NCI-H2107 treated with DMSO at 0.1 percent for 48 hours (cell line): Measurements from ENCODE around the gene RPA1.
"Not testable (repeated sequence)": the region's sequence is repeated elsewhere in the genome, so short reads cannot be mapped to it uniquely, and the experiment has no call there.

Experiments
- DNase-seq: peaks from one replicate; lab custom pipeline; 2025; ENCODE audit not compliant: unreplicated experiment; lab: John Stamatoyannopoulos, UW

The RPA1 gene

DNA sequence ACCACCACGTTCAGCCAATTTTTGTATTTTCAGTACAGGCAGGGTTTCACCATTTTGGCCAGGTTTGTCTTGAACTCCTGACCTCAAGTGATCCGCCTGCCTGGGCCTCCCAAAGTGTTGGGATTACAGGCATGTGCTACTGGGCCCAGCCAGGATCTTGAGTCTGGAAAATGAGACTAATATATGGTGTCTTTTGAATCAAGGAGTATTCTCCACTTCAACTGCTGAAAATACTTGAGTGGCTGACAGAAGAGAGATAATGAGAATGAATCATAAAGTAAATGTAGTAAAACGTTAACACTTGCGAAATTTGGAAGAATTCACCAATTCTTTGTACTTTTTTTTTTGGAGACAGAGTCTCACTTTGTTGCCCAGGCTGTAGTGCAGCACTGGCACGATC, 16.7 kb upstream of the RPA1 start:
- DNase-seq: no peak

GRCh38 chr17:1820528-1821252, 9.1 kb upstream of the RPA1 start:
- no peak for DNase-seq

- no peak for DNase-seq
Measured at GRCh38 chr17:1829216-1829591, 601 bp upstream of the RPA1 start.

- DNase-seq: no peak
Measured at GRCh38 chr17:1830288-1830687, 483 bp downstream of the RPA1 start.

DNA sequence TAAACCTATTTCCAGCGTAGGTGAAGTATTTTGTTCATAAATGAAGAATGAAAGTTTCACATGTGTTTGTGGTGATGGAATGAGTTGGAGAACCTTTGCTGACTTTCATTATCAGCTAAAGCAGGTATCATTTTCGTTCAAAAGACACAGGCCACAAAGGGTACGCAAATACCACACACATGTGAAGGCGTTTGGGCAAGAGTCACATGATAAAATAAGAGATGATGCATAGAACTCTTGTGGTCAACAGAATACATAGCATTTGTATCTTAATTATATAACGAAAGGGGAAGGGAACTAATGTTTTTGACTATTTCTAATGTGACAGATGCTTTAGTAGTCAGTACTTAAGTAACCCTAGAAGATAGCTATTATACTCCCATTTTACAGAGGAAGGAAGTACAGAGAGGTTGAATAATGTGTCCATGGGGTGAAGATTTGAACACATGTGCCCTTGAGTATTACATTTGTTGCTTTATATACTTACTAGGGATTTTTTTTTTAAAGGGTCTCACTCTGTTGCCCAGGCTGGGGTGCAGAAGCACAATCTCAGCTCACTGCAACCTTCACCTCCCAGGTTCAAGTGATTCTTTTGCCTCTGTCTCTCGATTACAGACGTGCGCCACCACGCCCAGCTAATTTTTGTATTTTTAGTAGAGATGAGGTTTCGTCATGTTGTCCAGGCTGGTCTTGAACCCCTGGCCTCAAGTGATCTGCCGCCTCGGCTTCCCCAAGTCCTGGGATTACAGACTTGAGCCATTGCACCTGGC, 4.8 kb downstream of the RPA1 start:
- DNase-seq: no peak

DNA sequence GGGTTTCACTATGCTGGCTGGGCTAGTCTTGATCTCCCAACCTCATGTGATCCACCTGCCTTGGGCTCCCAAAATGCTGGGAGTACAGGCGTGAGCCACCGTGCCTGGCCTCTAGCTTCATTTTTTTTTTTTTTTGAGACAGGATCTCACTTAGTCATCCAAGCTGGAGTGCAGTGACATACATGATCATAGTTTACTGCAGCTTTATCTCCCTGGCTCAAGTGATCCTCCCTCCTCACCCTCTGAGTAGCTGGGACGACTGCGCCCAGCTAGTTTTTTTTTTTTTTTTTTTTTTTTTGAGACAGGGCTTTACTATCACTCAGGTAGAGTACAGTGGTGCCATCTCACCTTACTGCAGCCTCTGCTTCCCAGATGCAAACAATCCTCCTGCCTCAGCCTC, 9.7 kb downstream of the RPA1 start:
- DNase-seq: no peak

DNA sequence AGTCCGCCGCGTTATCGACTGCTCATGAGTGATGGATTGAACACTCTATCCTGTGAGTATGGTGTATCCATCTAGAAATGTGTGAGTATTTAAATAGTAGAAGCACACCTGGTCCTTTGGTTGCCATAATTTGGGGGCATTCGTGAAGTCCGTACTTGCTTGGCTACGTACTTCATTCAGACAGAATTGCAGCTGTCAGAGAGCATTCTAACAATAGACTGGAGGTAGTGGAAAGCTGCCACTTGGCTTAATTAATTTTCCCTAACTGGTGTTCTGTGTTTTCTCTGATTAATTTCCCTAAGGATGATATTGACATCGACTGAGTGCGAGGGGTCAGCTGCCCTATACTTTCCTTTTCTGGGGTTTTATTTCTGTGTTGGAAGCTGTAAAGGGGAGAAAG, 14.1 kb downstream of the RPA1 start:
- DNase-seq: no peak

DNA sequence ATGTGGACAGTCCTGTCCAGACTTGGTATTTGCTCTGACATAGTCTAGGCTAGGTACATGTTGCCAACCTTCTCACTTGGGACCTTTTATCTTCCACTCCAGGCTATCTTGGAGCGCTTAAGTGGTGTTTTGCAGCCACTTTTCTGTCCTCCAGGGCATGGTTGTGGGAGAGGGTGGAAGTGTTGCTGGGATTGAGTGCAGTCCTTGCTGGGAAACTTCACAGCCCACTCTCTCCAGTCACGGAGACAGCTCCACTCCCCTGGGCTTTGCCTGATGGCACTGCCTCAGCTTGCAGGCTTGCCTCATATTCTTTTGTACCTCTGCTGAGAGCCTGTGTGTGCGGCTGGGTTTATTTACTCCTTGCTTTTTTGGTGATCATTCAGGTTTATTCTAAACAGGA, 17.4 kb downstream of the RPA1 start:
- DNase-seq: no peak

DNA sequence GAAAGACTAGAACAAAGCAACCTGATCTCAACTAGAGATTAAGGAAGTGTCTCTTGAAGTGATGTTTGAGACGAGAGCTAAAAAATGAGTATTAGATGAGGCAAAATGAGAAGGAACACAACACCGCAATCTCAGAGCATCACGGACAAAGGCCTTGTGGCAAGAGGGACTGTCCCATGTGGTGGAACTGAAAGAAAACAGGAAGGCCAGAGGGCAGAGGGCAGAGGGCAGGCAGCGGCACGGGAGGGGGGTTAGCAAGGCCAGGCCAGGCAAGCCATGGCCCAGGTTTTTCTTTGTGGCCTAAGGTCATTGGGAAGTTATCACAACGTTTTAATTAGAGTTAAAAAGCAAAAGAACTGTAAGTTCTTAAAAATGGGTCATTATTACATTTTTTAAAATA, 22.5 kb downstream of the RPA1 start:
- no peak for DNase-seq

GRCh38 chr17:1853698-1854097, 23.9 kb downstream of the RPA1 start:
- DNase-seq: no peak

DNA sequence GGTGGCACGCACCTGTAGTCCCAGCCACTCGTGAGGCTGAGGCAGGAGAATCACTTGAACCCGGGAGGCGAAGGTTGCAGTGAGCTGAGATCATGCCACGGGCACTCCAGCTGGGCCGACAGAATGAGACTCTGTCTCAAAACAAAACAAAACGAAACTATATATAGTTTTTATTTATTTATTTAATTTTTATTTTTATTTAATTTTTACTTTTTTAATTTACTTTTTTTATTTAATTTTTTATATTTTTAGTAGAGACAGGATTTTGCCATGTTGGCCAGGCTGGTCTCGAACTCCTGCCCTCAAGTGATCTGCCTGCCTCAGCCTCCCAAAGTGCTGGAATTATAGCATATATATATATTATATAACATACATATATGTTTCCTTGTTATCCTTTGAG, 26.7 kb downstream of the RPA1 start:
- not testable (repeated sequence) for DNase-seq

- DNase-seq: no peak
Measured at GRCh38 chr17:1860978-1861377, 31.2 kb downstream of the RPA1 start.

DNA sequence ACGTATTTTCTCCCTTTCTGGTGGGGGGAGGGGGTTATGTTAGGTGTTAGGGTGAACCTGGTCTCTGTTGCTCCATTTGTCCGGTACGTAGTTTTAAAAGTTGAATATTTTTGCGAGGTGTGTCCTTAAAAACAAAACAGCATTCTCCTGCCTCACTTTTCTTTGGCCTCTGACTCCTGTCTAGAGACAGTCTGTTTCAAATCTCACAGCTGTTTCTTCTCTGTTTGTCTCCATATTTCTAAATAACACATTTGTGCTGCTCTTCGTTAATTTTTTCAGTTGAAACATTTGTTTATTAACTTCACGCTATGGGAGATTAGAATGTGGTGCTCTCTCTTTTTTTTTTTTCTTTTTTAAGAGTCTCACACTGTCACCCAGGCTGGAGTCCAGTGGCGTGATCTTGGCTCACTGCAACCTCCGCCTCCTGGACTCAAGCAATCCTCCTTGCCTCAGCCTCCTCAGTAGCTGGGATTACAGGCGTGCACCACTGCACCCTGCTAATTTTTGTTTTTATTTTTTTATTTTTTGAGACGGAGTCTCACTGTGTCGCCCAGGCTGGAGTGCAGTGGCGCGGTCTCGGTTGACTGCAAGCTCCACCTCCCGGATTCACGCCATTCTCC, 31.7 kb downstream of the RPA1 start:
- DNase-seq: no peak

DNA sequence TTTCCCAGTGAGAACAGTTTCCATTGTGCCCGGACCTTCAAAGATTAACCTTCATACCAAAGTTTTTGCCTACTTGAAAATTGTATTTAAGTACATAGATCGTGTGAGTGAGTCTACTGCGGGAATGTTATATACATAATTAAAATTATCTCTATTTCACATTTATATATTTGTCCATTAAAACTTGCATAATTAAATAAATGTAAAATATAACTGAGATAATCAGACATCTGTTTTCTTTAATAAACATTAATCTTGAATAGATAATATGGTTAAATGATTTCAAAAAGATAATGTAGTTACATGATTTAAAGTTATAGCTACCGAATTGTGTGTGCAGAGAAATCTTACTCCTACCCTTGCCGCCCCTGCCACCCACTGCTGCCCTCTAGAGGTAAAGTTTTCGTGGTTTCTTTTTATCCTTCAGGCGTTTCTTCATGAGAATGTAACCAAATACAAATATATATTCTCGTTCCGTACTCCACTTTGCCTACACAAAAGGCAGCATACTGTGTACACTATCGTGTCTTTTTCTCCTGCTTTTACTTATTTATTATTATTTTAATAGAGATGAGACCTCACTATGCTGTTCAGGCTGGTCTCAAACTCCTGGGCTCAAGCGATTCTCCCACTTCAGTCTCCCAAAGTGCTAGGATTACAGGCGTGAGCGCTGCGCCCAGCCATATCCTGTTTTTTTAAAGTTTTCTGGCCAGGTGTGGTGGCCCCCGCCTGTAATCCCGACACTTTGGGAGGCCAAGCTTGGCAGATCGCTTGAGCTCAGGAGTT, 35.6 kb downstream of the RPA1 start:
- no peak for DNase-seq

GRCh38 chr17:1867307-1867706, 37.5 kb downstream of the RPA1 start:
- no peak for DNase-seq

- no peak for DNase-seq
Measured at GRCh38 chr17:1868090-1868489, 38.3 kb downstream of the RPA1 start.

- no peak for DNase-seq
Measured at GRCh38 chr17:1870592-1870991, 40.8 kb downstream of the RPA1 start.

GRCh38 chr17:1871756-1872155, 42.0 kb downstream of the RPA1 start:
- DNase-seq: no peak

DNA sequence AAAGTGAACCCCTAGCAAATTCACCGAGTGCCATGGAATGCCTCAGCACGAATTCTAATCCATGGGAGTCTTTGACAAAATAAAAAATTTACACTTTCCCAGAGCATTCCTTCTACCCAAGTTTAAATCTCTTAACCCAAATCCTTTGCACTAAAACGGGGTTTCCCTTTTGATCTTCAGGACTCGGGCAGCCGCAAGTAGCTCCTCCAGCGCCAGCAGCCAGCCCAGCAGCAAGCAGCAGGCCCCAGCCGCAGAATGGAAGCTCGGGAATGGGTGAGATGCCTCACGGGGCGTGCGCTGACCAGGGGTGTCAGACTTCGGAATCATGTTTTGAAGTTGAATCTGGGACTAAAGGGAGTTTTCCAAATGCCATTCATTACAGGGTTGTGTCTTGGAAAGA, 42.4 kb downstream of the RPA1 start:
- no peak for DNase-seq

- no peak for DNase-seq
Measured at GRCh38 chr17:1872976-1873375, 43.2 kb downstream of the RPA1 start.

DNA sequence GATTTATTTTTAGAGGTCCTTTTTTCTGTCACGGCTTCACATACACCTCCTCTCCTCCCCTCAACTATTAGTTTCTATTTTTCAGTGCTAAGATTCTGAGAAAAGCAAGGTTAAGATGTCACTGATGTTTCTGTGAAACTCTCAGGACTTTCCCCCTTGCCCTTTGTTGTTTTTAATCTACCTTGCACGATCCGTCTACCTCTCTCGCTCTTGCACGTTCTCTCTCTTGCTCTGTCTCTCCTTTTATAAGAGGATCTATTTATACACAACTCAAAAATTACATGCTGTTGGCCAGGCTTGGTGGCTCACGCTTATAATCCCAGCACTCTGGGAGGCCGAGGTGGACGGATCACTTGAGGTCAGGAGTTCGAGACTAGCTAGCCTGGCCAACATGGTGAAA, 43.6 kb downstream of the RPA1 start:
- no peak for DNase-seq

DNA sequence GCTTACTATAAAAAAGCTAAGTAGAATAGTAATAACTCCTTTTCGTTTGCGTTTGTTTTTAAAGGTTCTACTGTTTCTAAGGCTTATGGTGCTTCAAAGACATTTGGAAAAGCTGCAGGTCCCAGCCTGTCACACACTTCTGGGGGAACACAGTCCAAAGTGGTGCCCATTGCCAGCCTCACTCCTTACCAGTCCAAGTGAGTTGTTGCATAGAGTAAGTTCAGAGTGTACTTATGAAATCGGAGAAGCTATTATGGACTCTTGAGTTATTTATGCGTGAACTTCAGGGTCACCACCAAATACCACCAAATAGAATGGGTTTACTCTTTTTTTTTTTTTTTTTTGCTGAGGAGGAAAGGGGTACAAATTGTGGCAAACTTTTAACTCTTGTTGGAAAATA, 45.8 kb downstream of the RPA1 start:
- DNase-seq: no peak
